SU-DHL-6 (cell line): ENCODE data around the gene CD96.

Experiments used
- H2AFZ ChIP-seq: fragments of 200-600 bp; sonication (generic); 2 replicates; pipeline ENCODE4 v1.6.1; 2014; ENCODE audit warnings: low read depth, mild to moderate bottlenecking, moderate library complexity, mixed read lengths, antibody characterized with exemption, low read length; ENCODE audit not compliant: severe bottlenecking
- H3F3A ChIP-seq: fragments of 200-600 bp; shearing (Covaris generic); 2 replicates; pipeline ENCODE4 v1.6.0; 2016; ENCODE audit warnings: antibody characterized with exemption, mild to moderate bottlenecking; ENCODE audit not compliant: insufficient read depth
- H3K27ac ChIP-seq: fragments of 200-600 bp; sonication (generic); 2 replicates; pipeline ENCODE4 v1.5.1; 2016; ENCODE audit warnings: low read depth, mild to moderate bottlenecking, low read length, moderate library complexity, mixed read lengths
- H3K27me3 ChIP-seq: fragments of 200-600 bp; sonication (generic), shearing (Covaris generic); 2 replicates; pipeline ENCODE4 v1.6.0; 2014; ENCODE audit warnings: mild to moderate bottlenecking, low read length
- H3K36me3 ChIP-seq: fragments of 200-600 bp; sonication (generic); 2 replicates; pipeline ENCODE4 v1.6.1; 2014; ENCODE audit warnings: mild to moderate bottlenecking, low read length, mixed read lengths
- H3K4me2 ChIP-seq: fragments of 300-600, 200-600 bp; shearing (Covaris generic), sonication (generic); 2 replicates; pipeline ENCODE4 v1.6.0; 2014; ENCODE audit warnings: low read length, low read depth, mild to moderate bottlenecking; ENCODE audit not compliant: poor library complexity, severe bottlenecking
- H3K4me3 ChIP-seq: fragments of 200-600 bp; sonication (generic); 2 replicates; pipeline ENCODE4 v1.5.1; 2014; ENCODE audit warnings: antibody characterized with exemption, low read length, mild to moderate bottlenecking, mixed read lengths; ENCODE audit not compliant: insufficient read depth, poor library complexity, severe bottlenecking
- H3K79me2 ChIP-seq: fragments of 200-600 bp; sonication (generic); 2 replicates; pipeline ENCODE4 v1.6.1; 2014; ENCODE audit warnings: mild to moderate bottlenecking, low read length, moderate library complexity; ENCODE audit not compliant: insufficient read depth
- H3K9ac ChIP-seq: fragments of 200-600 bp; sonication (generic); 2 replicates; pipeline ENCODE4 v1.7.0; 2014; ENCODE audit warnings: mild to moderate bottlenecking, low read length
- H3K9me2 ChIP-seq: fragments of 200-600 bp; sonication (generic); replicated peaks from 2 replicates; pipeline ENCODE4 v1.6.1; 2014; ENCODE audit warnings: low read length; ENCODE audit not compliant: insufficient read depth
- H3K9me3 ChIP-seq: fragments of 200-600 bp; sonication (generic); 2 replicates; pipeline ENCODE4 v1.6.1; 2014; ENCODE audit warnings: low read length, mixed read lengths; ENCODE audit not compliant: insufficient read depth
- H4K20me1 ChIP-seq: fragments of 200-600 bp; sonication (generic); 2 replicates; pipeline ENCODE4 v1.6.1; 2014; ENCODE audit warnings: low read depth, mild to moderate bottlenecking, antibody characterized with exemption, low read length, moderate library complexity, mixed read lengths
- EZH2phosphoT487 ChIP-seq: fragments of 200-600 bp; sonication (generic), shearing (Covaris generic); conservative IDR thresholded peaks from 2 replicates; pipeline ENCODE4 v1.6.1; 2018; ENCODE audit warnings: mild to moderate bottlenecking, antibody characterized with exemption, low read length, moderate library complexity, mixed read lengths
- TF ChIP-seq, protein P1 (sequence below): fragments of 200-600 bp; sonication (generic); IDR thresholded peaks from one replicate; pipeline ENCODE4 v1.5.1; 2017; ENCODE audit warnings: antibody characterized with exemption, mild to moderate bottlenecking, low read length, moderate library complexity; ENCODE audit not compliant: insufficient read depth, poor library complexity, severe bottlenecking

Gene CD96

DNA sequence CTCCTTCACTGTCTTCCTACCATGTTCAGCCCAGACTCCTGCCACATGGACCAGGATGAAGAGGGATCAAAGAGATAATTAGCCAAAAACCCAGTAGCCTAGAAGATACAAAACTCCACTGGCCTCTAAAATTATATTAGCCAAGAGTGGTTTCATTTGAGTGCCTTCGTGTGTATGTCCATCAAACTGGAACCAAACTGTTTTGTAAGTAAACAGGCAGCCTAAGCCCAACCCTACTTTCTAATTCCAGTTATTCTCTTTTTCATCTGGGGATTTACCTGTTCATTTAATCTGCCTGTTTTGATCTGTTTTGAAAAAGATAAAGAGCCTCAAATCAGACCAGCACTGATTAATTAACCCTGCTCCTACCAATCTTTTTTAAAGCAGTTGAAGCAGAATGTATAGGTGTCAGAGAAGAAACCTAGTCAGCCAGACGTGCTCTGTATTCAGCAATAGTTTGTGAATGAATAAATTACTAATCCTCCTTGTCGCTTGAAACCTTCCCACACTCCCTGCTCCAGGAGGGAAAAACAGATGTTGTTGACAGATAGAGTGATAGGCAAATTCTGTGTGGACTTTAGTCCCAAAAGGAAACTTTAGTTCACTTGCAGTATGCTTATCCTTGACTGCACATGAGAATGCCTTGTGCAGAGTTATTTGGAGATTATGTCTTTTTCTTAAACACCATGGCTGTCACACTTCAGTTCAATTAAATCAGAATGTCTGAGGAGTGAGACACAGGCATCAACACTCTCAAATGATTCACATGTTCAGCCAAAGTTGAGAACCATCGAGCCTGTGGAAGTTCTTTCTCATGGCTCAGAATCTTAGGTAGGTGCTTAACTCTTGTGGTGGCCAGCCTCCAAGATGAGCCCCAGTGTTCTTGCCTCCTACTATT lies 108.6 kb downstream of the CD96 start:
- Histone ChIP-seq H3F3A (no peaks in the 10 kb centered on the region), H3K9me2 (no peaks in the 10 kb centered on the region), H3K79me2 (no peaks in the 10 kb centered on the region), H3K9ac (no peak overlapping the region), H3K4me2 (no peak overlapping the region), H3K9me3 (no peaks in the 10 kb centered on the region), H3K27ac (no peak overlapping the region), H3K4me3 (no peak overlapping the region), H3K27me3 (no peaks in the 10 kb centered on the region), H3K36me3 (no peaks in the 10 kb centered on the region), H2AFZ (no peak overlapping the region), H4K20me1 (no peaks in the 10 kb centered on the region)
- TF ChIP-seq, protein P1, sequence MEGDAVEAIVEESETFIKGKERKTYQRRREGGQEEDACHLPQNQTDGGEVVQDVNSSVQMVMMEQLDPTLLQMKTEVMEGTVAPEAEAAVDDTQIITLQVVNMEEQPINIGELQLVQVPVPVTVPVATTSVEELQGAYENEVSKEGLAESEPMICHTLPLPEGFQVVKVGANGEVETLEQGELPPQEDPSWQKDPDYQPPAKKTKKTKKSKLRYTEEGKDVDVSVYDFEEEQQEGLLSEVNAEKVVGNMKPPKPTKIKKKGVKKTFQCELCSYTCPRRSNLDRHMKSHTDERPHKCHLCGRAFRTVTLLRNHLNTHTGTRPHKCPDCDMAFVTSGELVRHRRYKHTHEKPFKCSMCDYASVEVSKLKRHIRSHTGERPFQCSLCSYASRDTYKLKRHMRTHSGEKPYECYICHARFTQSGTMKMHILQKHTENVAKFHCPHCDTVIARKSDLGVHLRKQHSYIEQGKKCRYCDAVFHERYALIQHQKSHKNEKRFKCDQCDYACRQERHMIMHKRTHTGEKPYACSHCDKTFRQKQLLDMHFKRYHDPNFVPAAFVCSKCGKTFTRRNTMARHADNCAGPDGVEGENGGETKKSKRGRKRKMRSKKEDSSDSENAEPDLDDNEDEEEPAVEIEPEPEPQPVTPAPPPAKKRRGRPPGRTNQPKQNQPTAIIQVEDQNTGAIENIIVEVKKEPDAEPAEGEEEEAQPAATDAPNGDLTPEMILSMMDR, result no peak
- no peak for TF ChIP-seq EZH2phosphoT487

DNA sequence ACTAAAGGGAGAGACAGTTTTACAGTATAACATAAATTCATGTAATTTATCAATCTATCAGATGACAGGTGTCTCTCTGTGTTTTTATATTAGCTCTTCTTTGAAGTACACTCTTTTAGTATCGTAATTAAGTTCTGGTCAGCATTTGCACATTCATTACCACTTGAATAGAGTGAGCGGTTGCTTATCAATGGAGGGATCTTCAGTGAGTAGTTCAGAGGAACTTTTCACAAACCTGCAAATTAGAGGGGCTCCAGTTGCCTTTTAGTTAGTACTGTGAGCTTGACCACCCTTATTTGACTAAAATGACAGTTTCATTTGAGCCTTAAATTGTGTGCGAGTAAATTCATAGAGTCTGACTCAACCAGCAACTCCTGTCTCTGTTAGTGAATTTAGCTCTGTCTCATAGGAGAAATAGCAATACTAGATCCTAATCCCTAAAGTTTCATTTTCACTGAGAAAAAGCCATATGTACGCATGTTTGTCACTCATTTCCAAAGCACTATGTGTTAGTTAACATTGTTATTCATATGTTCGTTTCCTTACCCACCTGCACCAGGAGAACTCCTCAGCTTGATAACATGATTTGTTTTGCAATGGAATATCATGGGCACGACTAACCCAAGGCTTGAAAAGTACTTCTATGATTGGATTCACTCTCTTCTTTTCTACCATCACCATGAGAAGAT lies 110.6 kb downstream of the CD96 start:
- no peaks in the 10 kb centered on the region; the same call in 1 of the 2 replicates for H4K20me1 ChIP-seq
- no peaks in the 10 kb centered on the region for H3K9me2 ChIP-seq
- H2AFZ ChIP-seq, result no peak overlapping the region
- H3K27ac ChIP-seq, result no peak overlapping the region
- no peak overlapping the region for H3K4me3 ChIP-seq
- TF ChIP-seq, protein P1, result no peak
- TF ChIP-seq EZH2phosphoT487, result no peak
- no peak overlapping the region for H3K9ac ChIP-seq
- no peaks in the 10 kb centered on the region for H3K79me2 ChIP-seq
- no peaks in the 10 kb centered on the region for H3K27me3 ChIP-seq
- H3K9me3 ChIP-seq, result no peaks in the 10 kb centered on the region
- no peaks in the 10 kb centered on the region for H3K36me3 ChIP-seq
- H3F3A ChIP-seq, result no peaks in the 10 kb centered on the region
- no peak overlapping the region for H3K4me2 ChIP-seq

DNA sequence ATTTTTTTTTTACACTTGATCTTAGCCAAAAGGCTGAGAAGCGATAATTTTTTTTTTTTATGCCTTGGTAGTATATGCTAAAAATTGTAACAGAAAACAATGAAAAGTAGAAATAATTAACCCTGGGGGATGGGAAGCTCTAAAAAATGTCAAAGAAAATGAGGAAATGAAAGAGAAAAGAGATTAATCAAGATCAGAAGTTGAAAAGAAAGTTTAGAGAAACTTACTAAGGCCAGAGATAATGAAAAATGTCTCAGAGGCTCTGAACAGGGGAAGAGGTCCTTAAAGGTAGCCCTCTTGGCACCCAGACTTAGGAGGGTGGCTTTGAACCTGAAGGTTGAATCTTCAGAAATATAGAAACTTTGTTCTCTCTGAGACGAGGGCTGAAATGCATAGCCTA lies 111.8 kb downstream of the CD96 start:
- no peak for TF ChIP-seq EZH2phosphoT487
- TF ChIP-seq, protein P1, result no peak
- Histone ChIP-seq H3K4me2 (no peak overlapping the region), H3K9ac (no peak overlapping the region), H4K20me1 (no peaks in the 10 kb centered on the region; the same call in 1 of the 2 replicates), H2AFZ (no peak overlapping the region), H3K4me3 (no peak overlapping the region), H3K27ac (no peak overlapping the region), H3K36me3 (no peaks in the 10 kb centered on the region), H3K27me3 (no peaks in the 10 kb centered on the region), H3K9me2 (no peaks in the 10 kb centered on the region), H3F3A (no peaks in the 10 kb centered on the region), H3K9me3 (no peaks in the 10 kb centered on the region), H3K79me2 (no peaks in the 10 kb centered on the region)
